GM12878 (cell line): ENCODE results near the gene P3H2. TPM values are rescaled to one million over a fixed set of nuclear protein-coding genes. Genes with fewer than 3 reads are reported as not detected.

Experiments used
- ATAC-seq: fragments of 200-7000 bp; cut with Tn5 transposase; 3 replicates; pipeline ENCODE4 v1.9.1; 2020; ENCODE audit warnings: mild to moderate bottlenecking, moderate library complexity
- BruUV-seq: library from RNA; stranded (reverse); fragments of 400-500 nt; replicated peaks from 2 replicates; lab custom pipeline; 2021; lab: Mats Ljungman, UMichigan
- CTCF ChIA-PET: fragments of 300-600 bp; sonication (Branson Sonifier 250); formaldehyde crosslinking; extraction: SDS; loops from one replicate; lab custom pipeline; 2021; ENCODE audit warnings: inconsistent platforms; lab: Yijun Ruan, JAX
- POLR2A ChIA-PET: fragments of 350-600 bp; formaldehyde crosslinking; extraction: SDS; loops from one replicate; lab custom pipeline; 2021; ENCODE audit warnings: inconsistent platforms; lab: Charles Lee
- RAD21 ChIA-PET: fragments of 300-600 bp; sonication (Branson Sonifier 250); formaldehyde crosslinking; loops from one replicate; lab custom pipeline; 2023; ENCODE audit warnings: antibody characterized with exemption; ENCODE audit not compliant: unreplicated experiment; lab: Charles Lee
- SMC1A ChIA-PET: fragments of 300-600 bp; sonication (Branson Sonifier 250); formaldehyde crosslinking; loops from one replicate; lab custom pipeline; 2023; ENCODE audit not compliant: unreplicated experiment, uncharacterized antibody; lab: Charles Lee
- DNase-seq: peaks from one replicate; pipeline ENCODE4 v3.0.0-alpha.2; 2011; ENCODE audit warnings: low read depth, low spot score
- FAIRE-seq: peaks from 3 replicates; lab custom pipeline; 2011; peaks lifted over from hg19 to GRCh38; lab: Jason Lieb, UNC
- H2AFZ ChIP-seq: 2 replicates; pipeline ENCODE4 v1.6.0; 2011; ENCODE audit warnings: low read depth, low read length, control low read depth; ENCODE audit not compliant: control insufficient read depth
- H3K27ac ChIP-seq: 2 replicates; pipeline ENCODE4 v1.5.1; 2011; ENCODE audit warnings: control low read depth; ENCODE audit not compliant: control insufficient read depth, insufficient read depth
- H3K27me3 ChIP-seq, 2 experiments: replicated peaks in 1 of 2; 2 replicates each; pipeline versions ENCODE4 v1.6.0 to v1.6.1; 2011; ENCODE audit warnings: low read length in 1 of 2; ENCODE audit not compliant: control insufficient read depth in 2 of 2, insufficient read depth in 2 of 2
- H3K36me3 ChIP-seq, 2 experiments: 2 replicates each; pipeline ENCODE4 v1.5.1; 2011; ENCODE audit warnings: low read length in 1 of 2; ENCODE audit not compliant: control insufficient read depth in 2 of 2, insufficient read depth in 2 of 2
- H3K4me1 ChIP-seq: 2 replicates; pipeline ENCODE4 v1.6.1; 2011; ENCODE audit warnings: mild to moderate bottlenecking, low read length, moderate library complexity, mixed read lengths; ENCODE audit not compliant: control insufficient read depth, insufficient read depth
- H3K4me2 ChIP-seq: 2 replicates; pipeline ENCODE4 v1.6.0; 2011; ENCODE audit warnings: control low read depth; ENCODE audit not compliant: control insufficient read depth, insufficient read depth
- H3K4me3 ChIP-seq: fragments of 200-600 bp; sonication (generic); 2 replicates; pipeline ENCODE4 v1.5.1; 2016
- H3K79me2 ChIP-seq: 2 replicates; pipeline ENCODE4 v1.6.0; 2011; ENCODE audit warnings: low read length; ENCODE audit not compliant: control insufficient read depth, insufficient read depth
- H3K9ac ChIP-seq: 2 replicates; pipeline ENCODE4 v1.8.0; 2011; ENCODE audit warnings: low read length, control low read depth, mixed read lengths; ENCODE audit not compliant: control insufficient read depth, insufficient read depth
- H3K9me3 ChIP-seq: replicated peaks from 3 replicates; pipeline ENCODE4 v1.5.1; 2011; ENCODE audit warnings: mild to moderate bottlenecking, low read length; ENCODE audit not compliant: control insufficient read depth, insufficient read depth
- H4K20me1 ChIP-seq: 2 replicates; pipeline ENCODE4 v1.6.0; 2011; ENCODE audit not compliant: control insufficient read depth, insufficient read depth
- BCLAF1 ChIP-seq: fragments of 450-650 bp; IDR thresholded peaks from 2 replicates; pipeline ENCODE4 v1.6.1; 2017; ENCODE audit warnings: antibody characterized with exemption, mild to moderate bottlenecking, moderate library complexity
- BMI1 ChIP-seq: fragments of 450-650 bp; IDR thresholded peaks from 2 replicates; pipeline ENCODE4 v1.6.1; 2016; ENCODE audit warnings: mild to moderate bottlenecking, moderate library complexity, borderline replicate concordance
- BRCA1 ChIP-seq: IDR thresholded peaks from 2 replicates; pipeline ENCODE4 v1.6.1; 2011; ENCODE audit warnings: low read depth, low read length, improper control_type of control experiment
- HSF1 ChIP-seq: fragments of 150-350 bp; IDR thresholded peaks from 2 replicates; pipeline ENCODE4 v1.6.1; 2014; ENCODE audit warnings: mild to moderate bottlenecking, low read depth, low read length
- IRF3 ChIP-seq: fragments of 450-650 bp; IDR thresholded peaks from 2 replicates; pipeline ENCODE4 v1.6.1; 2014; ENCODE audit warnings: mild to moderate bottlenecking
- IRF4 ChIP-seq: IDR thresholded peaks from 2 replicates; pipeline ENCODE4 v1.6.1; 2011; ENCODE audit warnings: low read depth, low read length
- MXI1 ChIP-seq: fragments of 150-350 bp; IDR thresholded peaks from 2 replicates; pipeline ENCODE4 v1.6.1; 2011; ENCODE audit warnings: low read depth, mild to moderate bottlenecking, inconsistent platforms, low read length, improper control_type of control experiment
- NFXL1 ChIP-seq: fragments of 450-650 bp; IDR thresholded peaks from 2 replicates; pipeline ENCODE4 v1.6.1; 2017; ENCODE audit warnings: antibody characterized with exemption, mild to moderate bottlenecking, borderline replicate concordance
- NRF1 ChIP-seq: conservative IDR thresholded peaks from 2 replicates; pipeline ENCODE4 v1.6.1; 2011; ENCODE audit warnings: mild to moderate bottlenecking, low read depth, low read length, improper control_type of control experiment
- RELB ChIP-seq: fragments of 450-650 bp; IDR thresholded peaks from 2 replicates; pipeline ENCODE4 v1.6.1; 2017; ENCODE audit warnings: low read depth, mild to moderate bottlenecking, moderate library complexity
- SIX5 ChIP-seq: IDR thresholded peaks from 2 replicates; pipeline ENCODE4 v1.6.1; 2011; ENCODE audit warnings: mild to moderate bottlenecking, low read depth, low read length, moderate library complexity; ENCODE audit not compliant: severe bottlenecking
- STAT1 ChIP-seq: fragments of 450-650 bp; conservative IDR thresholded peaks from 2 replicates; pipeline ENCODE4 v1.6.1; 2014; ENCODE audit warnings: antibody characterized with exemption, mild to moderate bottlenecking
- TCF3 ChIP-seq: IDR thresholded peaks from 2 replicates; pipeline ENCODE4 v1.6.1; 2012; ENCODE audit warnings: low read depth, mild to moderate bottlenecking, low read length, borderline replicate concordance; ENCODE audit not compliant: insufficient read depth
- YY1 ChIP-seq: IDR thresholded peaks from 2 replicates; pipeline ENCODE4 v1.6.1; 2011; ENCODE audit warnings: low read depth, mild to moderate bottlenecking, low read length
- ZNF207 ChIP-seq: fragments of 450-650 bp; IDR thresholded peaks from 2 replicates; pipeline ENCODE4 v1.6.1; 2014; ENCODE audit warnings: antibody characterized with exemption, mild to moderate bottlenecking, borderline replicate concordance
- WGBS: methylation state at CpG from one replicate; pipeline ENCODE4 v1.1.6; 2016; ENCODE audit warnings: low lambda C conversion rate; ENCODE audit not compliant: insufficient replicate concordance, insufficient coverage; ENCODE audit errors: missing lambda C conversion rate; 5-methylcytosine and 5-hydroxymethylcytosine counted together
- in situ Hi-C: fragments of 300-500 bp; cut with MboI; formaldehyde crosslinking; loops from 9 replicates; pipeline ENCODE4 v1.14.3; 2018; ENCODE audit warnings: mixed read lengths
- intact Hi-C: fragments of 100-400 bp; cut with micrococcal nuclease; formaldehyde crosslinking; loops from one replicate; pipeline ENCODE4 v1.14.2; 2022; ENCODE audit not compliant: unreplicated experiment
- polyA plus RNA-seq, 11 experiments: library from polyadenylated mRNA; depleted of rRNA in 4 of 11; unstranded in 6 of 11; stranded (reverse) in 5 of 11; fragments of >200 nt; fragmentation: Nextera tagmentation in 4 of 11; fragmentation: Illumina TruSeq in 1 of 11; extraction: Ambion mirVana in 4 of 11; extraction: Trizol in 1 of 11; gene quantifications; 1 replicate in 1 of 11; 2 replicates in 10 of 11; pipeline versions ENCODE4 v1.2.1 to v1.2.3, GENCODE V29; 2011 to 2016; ENCODE audit warnings: inconsistent platforms in 2 of 11, missing spikeins in 2 of 11, low read depth in 1 of 11
- total RNA-seq, 4 experiments: library from RNA; depleted of rRNA in 3 of 4; stranded (reverse); fragments of >200 nt in 3 of 4; fragmentation: Illumina TruSeq in 1 of 4; extraction: Trizol in 1 of 4; gene quantifications; 2 replicates each; pipeline versions ENCODE4 v1.2.1 to v1.2.3, GENCODE V29; 2013 to 2021

The P3H2 gene
- total and polyA plus RNA-seq, 10 of the 15 experiments (the other 5 are each of a cell fraction or from before 2014, with no cell fraction given), result 27.0 to 97.6 (median 83.2) TPM

- peaks cover 0 to 2% of the 10 kb centered on the region in 2 experiments; a peak in 2 of 4 replicates for H3K27me3 ChIP-seq
- H3K36me3 ChIP-seq, result no peaks in the 10 kb centered on the region
- WGBS, result 51% methylated on average over 9 of the region's 9 CpGs
- CTCF ChIA-PET, result no interaction called here
- no peak for ATAC-seq
- H3K4me2 ChIP-seq, result no peak overlapping the region
- H3K4me1 ChIP-seq, result no peaks in the 10 kb centered on the region; the same call in 1 of the 2 replicates
- DNase-seq, result no peak
- no peaks in the 10 kb centered on the region for H4K20me1 ChIP-seq
- no peak overlapping the region for H3K9ac ChIP-seq
- H3K9me3 ChIP-seq, result no peaks in the 10 kb centered on the region
- no peak for TF ChIP-seq IRF4
- no peak for TF ChIP-seq IRF3
- no peak for TF ChIP-seq STAT1
- no peak for TF ChIP-seq BCLAF1
- no peak for TF ChIP-seq BRCA1
- no peak for TF ChIP-seq BMI1
- no peak for TF ChIP-seq MXI1
- no peak for TF ChIP-seq NFXL1
- TF ChIP-seq RELB, result no peak
- TF ChIP-seq HSF1, result no peak
- no peak for TF ChIP-seq NRF1
- no peak for TF ChIP-seq SIX5
- no peak for TF ChIP-seq TCF3
- no peak for TF ChIP-seq ZNF207
- TF ChIP-seq YY1, result no peak
- no peak for FAIRE-seq
- no peaks in the 10 kb centered on the region for H3K79me2 ChIP-seq
- H2AFZ ChIP-seq, result no peak overlapping the region
- POLR2A ChIA-PET, result no interaction called here
- SMC1A ChIA-PET, result interaction anchor here (0.9 to 1.5 kb wide), 4 partner anchors 43 to 164 kb away, joined by 3 to 4 read pairs (median 4); no protein-coding TSS in a partner anchor
- no peak overlapping the region for H3K27ac ChIP-seq
- in situ Hi-C loops, result no loop called here
- BruUV-seq, result no TSS peak
- RAD21 ChIA-PET, result interaction anchor here (0.5 to 1.1 kb wide), 2 partner anchors 17 to 30 kb away, joined by 3 read pairs; no protein-coding TSS in a partner anchor
- intact Hi-C loops, result no loop called here
- no peak overlapping the region for H3K4me3 ChIP-seq
Observed at GRCh38 chr3:190125436-190126068, 4.9 kb upstream of the P3H2 start.
